DND-41 (cell line): ENCODE data around the gene KRT4.

Experiments used
- CTCF ChIP-seq: IDR thresholded peaks from 2 replicates; pipeline ENCODE4 v1.5.1; 2012; ENCODE audit warnings: borderline replicate concordance, low read length, moderate library complexity, mild to moderate bottlenecking; ENCODE audit not compliant: poor library complexity, severe bottlenecking; ENCODE audit errors: extremely low read depth
- EZH2 ChIP-seq: IDR thresholded peaks from 3 replicates; pipeline ENCODE4 v1.6.1; 2012; ENCODE audit warnings: borderline replicate concordance, low read depth, mild to moderate bottlenecking, moderate library complexity, low read length, inconsistent platforms; ENCODE audit not compliant: severe bottlenecking

GRCh38 chr12:52839436-52840105, 25.7 kb upstream of the KRT4 start:
- no peak for TF ChIP-seq CTCF
- no peak for TF ChIP-seq EZH2
